GM19397 (cell line): Measurements from ENCODE around the gene ARHGAP32.

Experiments
- ATAC-seq: cut with Tn5 transposase; IDR thresholded peaks from one replicate; pipeline ENCODE4 v1.9.1; 2021; ENCODE audit warnings: mild to moderate bottlenecking, moderate library complexity; ENCODE audit not compliant: unreplicated experiment

The ARHGAP32 gene

DNA sequence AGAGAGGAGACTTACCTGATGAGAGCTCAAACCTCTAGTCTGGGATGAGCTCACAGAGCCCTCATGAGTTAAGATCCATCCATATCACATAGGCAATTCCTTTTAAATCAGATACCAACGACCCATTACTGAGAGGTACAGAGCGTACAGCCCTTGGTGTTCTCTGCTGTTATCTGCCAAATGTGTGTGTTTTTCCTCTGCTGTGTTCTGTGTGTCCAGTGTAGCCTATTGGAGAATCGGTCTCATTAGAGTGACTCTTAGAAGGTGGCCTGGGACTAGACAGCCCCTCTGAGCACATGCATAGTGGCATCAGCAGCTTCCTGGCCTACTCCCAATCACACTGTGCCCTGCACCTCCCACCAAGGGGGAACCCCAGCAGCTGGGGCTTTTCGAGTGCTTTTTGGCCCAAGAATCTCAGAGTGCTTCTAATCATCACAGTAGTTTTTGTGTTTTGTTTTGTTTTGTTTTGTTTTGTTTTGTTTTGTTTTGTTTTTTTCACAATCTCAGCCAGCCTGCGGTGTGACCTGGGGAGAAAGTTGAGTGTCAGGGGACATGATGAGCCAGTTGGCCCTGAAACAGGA is 274.9 kb downstream of the ARHGAP32 start:
- ATAC-seq = no peak

DNA sequence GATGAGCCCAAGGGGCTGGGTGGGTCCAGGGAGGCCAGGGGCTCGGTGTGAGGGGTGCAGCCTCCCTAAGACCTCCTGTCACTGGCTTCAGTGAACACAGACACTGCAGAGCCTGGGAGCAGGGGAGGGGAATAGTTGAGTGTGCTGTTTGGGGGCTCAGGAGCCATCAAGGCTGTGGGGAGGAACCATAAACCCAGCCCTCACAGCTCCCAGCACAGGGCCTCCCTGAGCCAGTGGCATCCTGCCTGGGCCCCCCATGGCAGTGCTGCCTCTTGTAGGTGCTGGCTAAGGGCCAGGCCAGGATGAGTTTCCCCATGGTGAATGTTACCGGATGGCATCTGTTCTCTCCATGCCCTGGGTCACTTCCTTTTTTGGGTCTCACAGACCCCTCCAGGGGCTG is 275.4 kb downstream of the ARHGAP32 start:
- ATAC-seq = no peak

DNA sequence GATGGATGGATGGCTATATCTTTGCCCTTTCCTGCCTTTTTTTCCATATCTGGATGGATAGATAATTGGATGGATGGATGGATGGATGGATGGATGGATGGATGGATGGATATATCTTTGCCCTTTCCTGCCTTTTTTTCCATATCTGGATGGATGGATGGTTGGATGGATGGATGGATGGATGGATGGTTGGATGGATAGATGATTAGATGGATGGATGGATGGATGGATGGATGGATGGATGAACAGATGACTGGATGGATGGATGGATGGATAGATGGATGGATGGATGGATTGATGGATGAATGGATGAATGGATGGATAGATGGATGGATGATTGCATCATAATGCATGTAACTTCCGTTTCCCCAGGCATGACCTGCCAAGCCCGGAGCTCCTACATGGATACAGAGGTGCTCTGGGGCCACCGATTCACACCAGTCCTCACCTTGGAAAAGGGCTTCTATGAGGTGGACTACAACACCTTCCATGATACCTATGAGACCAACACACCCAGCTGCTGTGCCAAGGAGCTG is 276.0 kb downstream of the ARHGAP32 start:
- no peak for ATAC-seq

- no peak for ATAC-seq
These were observed 277.0 kb downstream of the ARHGAP32 start for GRCh38 chr11:128915149-128915521.
